GM10847 (cell line): Measurements from ENCODE around the gene CHRM3.

Source experiments
- POLR2A ChIP-seq: IDR thresholded peaks from 2 replicates; pipeline ENCODE4 v1.6.1; 2011; ENCODE audit not compliant: insufficient read length; ENCODE audit errors: extremely low read depth

The CHRM3 gene

GRCh38 chr1:239388578-239388977, 2.2 kb downstream of the CHRM3 start:
- no peak for TF ChIP-seq POLR2A

GRCh38 chr1:239389703-239390102, 3.3 kb downstream of the CHRM3 start:
- no peak for TF ChIP-seq POLR2A

- no peak for TF ChIP-seq POLR2A
Observed at GRCh38 chr1:239392271-239392670, 5.9 kb downstream of the CHRM3 start.

GRCh38 chr1:239394107-239394506, 7.7 kb downstream of the CHRM3 start:
- TF ChIP-seq POLR2A = no peak

- TF ChIP-seq POLR2A = no peak
Observed at GRCh38 chr1:239413916-239414315, 27.5 kb downstream of the CHRM3 start.

GRCh38 chr1:239417221-239417620, 30.9 kb downstream of the CHRM3 start:
- no peak for TF ChIP-seq POLR2A

- TF ChIP-seq POLR2A = no peak
Observed at GRCh38 chr1:239417986-239418640, 31.7 kb downstream of the CHRM3 start.

- no peak for TF ChIP-seq POLR2A
Observed at GRCh38 chr1:239418681-239419080, 32.3 kb downstream of the CHRM3 start.

- TF ChIP-seq POLR2A = no peak
Observed at GRCh38 chr1:239421811-239422210, 35.4 kb downstream of the CHRM3 start.

- no peak for TF ChIP-seq POLR2A
Observed at GRCh38 chr1:239422818-239423217, 36.5 kb downstream of the CHRM3 start.

GRCh38 chr1:239426821-239427475, 40.6 kb downstream of the CHRM3 start:
- no peak for TF ChIP-seq POLR2A

GRCh38 chr1:239427712-239428111, 41.3 kb downstream of the CHRM3 start:
- TF ChIP-seq POLR2A = no peak

GRCh38 chr1:239428120-239428710, 41.8 kb downstream of the CHRM3 start:
- TF ChIP-seq POLR2A = no peak

GRCh38 chr1:239429163-239429562, 42.8 kb downstream of the CHRM3 start:
- no peak for TF ChIP-seq POLR2A

- TF ChIP-seq POLR2A = no peak
Observed at GRCh38 chr1:239432255-239432654, 45.9 kb downstream of the CHRM3 start.

GRCh38 chr1:239434181-239434580, 47.8 kb downstream of the CHRM3 start:
- no peak for TF ChIP-seq POLR2A
